ENCODE data around the gene SEC24A. TPM values are rescaled to one million over a fixed set of nuclear protein-coding genes. Genes with fewer than 3 reads are reported as not detected.
A peak's percentile ranks its signal among the peaks of the same experiment; 100 is the strongest.
"Not testable (repeated sequence)": the region's sequence is repeated elsewhere in the genome, so short reads cannot be mapped to it uniquely, and the experiment has no call there.

SEC24A gene
- total RNA-seq, 4 donors from 2014 or later, result 11.1 to 19.0 (median 13.5) TPM

DNA sequence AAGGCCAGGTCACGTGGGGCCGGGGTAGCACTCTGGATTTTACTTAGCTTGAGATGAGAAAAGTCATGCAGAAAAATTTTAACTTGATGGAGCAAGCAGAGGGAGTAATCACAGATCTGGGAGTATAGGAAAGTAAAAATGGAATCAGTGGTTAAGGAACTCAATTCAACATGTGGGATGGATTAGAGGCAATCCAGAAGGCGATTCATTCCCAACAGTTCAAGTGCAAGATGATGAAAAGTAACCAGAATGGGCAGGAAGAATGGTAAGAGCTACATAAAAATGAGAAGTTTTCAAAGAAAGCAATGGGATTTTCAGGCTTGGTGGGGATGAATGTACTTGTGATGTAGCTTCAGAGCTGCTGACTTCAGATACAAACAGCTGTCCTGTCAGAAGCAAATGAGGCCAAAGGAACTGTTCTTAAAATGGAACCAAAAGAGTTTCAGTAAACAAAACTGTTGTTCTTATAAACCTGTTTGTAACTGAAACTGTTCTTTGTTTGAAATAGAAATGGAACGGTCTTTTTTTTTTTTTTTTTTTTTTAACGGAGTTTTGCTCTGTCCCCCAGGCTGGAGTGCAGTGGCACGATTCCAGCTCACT lies 5.6 kb upstream of the SEC24A start:
- no peak for DNase-seq (ENCODE audit: low spot score in 2 of 2)
- TF ChIP-seq, protein P1, sequence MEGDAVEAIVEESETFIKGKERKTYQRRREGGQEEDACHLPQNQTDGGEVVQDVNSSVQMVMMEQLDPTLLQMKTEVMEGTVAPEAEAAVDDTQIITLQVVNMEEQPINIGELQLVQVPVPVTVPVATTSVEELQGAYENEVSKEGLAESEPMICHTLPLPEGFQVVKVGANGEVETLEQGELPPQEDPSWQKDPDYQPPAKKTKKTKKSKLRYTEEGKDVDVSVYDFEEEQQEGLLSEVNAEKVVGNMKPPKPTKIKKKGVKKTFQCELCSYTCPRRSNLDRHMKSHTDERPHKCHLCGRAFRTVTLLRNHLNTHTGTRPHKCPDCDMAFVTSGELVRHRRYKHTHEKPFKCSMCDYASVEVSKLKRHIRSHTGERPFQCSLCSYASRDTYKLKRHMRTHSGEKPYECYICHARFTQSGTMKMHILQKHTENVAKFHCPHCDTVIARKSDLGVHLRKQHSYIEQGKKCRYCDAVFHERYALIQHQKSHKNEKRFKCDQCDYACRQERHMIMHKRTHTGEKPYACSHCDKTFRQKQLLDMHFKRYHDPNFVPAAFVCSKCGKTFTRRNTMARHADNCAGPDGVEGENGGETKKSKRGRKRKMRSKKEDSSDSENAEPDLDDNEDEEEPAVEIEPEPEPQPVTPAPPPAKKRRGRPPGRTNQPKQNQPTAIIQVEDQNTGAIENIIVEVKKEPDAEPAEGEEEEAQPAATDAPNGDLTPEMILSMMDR (IDR thresholded peaks at IDR 0.05), result no peak
- no peak for TF ChIP-seq POLR2A (IDR thresholded peaks at IDR 0.05)
- no peak overlapping the region for H3K4me3 ChIP-seq (ENCODE audit: low read depth, poor library complexity, severe bottlenecking)
- intact Hi-C loops (cut with DNase I; ENCODE audit: low total_unique reads), result no loop called here
- WGBS, 2 donors, result 80 to 83% methylated on average over 6 of the region's 6 CpGs

DNA sequence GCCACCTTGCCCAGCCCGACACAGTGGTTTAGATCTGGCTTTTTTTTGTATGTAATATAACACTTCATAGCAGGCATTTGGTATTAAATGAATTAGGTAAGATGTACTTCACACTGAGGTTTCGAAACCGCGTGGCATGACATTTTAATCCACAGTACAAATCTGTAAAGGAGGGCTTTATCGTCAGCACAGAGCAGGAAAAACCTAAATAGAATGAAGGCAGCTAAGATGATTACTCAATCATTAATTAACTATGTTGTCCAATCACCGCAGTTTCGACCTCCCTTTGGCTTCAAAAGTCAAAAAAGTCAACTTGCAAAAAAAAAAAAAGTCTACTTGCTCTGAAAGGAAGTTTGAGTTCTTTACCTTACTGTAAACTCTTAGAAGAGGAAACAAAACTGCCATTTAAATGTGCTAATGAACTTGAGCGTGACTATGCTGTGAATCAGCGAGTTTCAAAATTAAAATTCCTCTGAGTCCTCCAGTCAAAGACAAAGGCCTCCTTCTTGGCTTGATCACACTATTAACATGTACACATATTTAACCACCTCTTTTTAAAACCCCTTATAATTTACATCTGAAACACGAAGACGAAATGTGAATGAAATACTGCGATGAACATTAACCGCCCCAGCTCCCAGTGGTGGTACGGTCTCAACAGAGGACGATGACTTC lies 698 bp upstream of the SEC24A start:
- intact Hi-C loops (cut with DNase I; ENCODE audit: low total_unique reads), result no loop called here
- TF ChIP-seq POLR2A (IDR thresholded peaks at IDR 0.05), result no peak
- TF ChIP-seq, protein P1 (IDR thresholded peaks at IDR 0.05), result no peak
- DNase-seq (ENCODE audit: low spot score in 2 of 2), result peak in 1 of 2 donors; percentile 19
- peak overlapping the region; percentile 90 for H3K4me3 ChIP-seq (ENCODE audit: low read depth, poor library complexity, severe bottlenecking)
- 4 to 5% methylated on average over 15 of the region's 15 CpGs for WGBS, 2 donors

DNA sequence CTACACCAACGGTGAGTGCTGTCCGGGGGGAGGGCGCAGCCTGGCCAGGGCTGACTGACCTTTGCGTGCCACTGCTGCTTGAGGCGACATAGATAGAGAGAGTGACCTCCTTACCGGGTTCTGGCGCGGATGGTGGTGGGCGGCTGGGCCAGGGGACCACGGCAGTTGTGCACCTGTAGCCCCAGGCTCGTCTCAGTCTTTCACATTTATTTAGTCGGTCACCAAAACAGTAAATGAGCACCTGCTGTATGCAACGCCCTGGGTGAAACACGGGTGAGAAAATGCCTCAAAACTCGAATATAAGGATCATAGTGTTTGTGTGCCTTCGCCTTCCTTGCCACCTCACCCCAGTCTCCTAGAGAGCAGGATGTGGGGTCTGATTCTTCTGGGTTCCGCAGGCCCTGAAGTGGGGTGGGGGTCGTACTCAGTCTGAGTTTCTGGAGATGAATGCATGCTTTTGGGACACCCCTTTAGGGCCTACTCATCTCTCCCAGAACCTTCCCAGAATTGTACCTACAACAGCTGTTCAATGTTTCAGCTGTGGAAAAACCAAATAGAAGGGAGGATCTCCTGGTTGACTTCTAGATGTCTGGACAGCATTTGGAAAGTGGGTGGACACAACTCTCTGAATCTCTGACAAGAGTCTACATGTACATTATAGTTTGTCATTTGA lies 714 bp downstream of the SEC24A start:
- intact Hi-C loops (cut with DNase I; ENCODE audit: low total_unique reads), result no loop called here
- H3K4me3 ChIP-seq (ENCODE audit: low read depth, poor library complexity, severe bottlenecking), result peak overlapping the region; percentile 90
- no peak for DNase-seq (ENCODE audit: low spot score in 2 of 2)
- TF ChIP-seq, protein P1 (IDR thresholded peaks at IDR 0.05), result no peak
- TF ChIP-seq POLR2A (IDR thresholded peaks at IDR 0.05), result no peak
- 0 to 1% methylated on average over 13 to 17 of the region's 18 CpGs for WGBS, 2 donors

DNA sequence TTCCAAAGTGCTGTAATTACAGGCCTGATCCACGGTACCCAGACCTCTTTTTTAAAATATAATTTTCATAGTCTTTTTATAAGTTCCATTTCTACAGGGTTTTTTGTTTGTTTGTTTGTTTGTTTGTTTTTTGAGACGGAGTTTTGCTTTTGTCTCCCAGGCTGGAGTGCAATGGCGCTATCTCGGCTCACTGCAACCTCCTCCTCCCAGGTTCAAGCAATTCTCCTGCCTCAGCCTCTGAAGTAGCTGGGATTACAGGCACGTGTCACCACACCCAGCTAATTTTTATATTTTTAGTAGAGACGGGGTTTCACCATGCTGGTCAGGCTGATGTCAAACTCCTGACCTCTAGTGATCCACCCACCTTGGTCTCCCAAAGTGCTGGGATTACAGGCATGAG lies 2.1 kb downstream of the SEC24A start:
- H3K4me3 ChIP-seq (ENCODE audit: low read depth, poor library complexity, severe bottlenecking); intact Hi-C loops (cut with DNase I; ENCODE audit: low total_unique reads); DNase-seq (ENCODE audit: low spot score in 2 of 2): not testable (repeated sequence)
- 59 to 71% methylated on average over 6 of the region's 6 CpGs for WGBS, 2 donors

DNA sequence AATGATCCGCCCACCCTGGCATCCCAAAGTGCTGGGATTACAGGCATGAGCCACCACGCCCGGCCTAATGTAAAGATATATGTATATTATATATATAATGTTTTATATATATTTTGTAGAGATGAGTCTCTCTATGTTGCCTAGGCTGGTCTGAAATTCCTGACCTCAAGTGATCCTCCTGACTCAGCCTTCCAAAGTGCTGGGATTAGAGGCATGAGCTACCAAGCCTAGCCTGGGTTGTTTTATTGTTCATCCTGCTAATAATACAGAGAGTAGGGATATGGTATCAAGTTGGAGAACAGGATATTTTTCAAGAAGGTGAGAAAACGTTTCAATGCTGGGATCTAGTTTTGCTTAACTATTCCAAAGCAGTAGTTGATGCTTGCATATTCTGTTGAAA lies 2.9 kb downstream of the SEC24A start:
- intact Hi-C loops (cut with DNase I; ENCODE audit: low total_unique reads), result no loop called here
- no peak overlapping the region for H3K4me3 ChIP-seq (ENCODE audit: low read depth, poor library complexity, severe bottlenecking)
- DNase-seq (ENCODE audit: low spot score in 2 of 2), result no peak
- WGBS, 2 donors, result 81 to 83% methylated on average over 4 of the region's 4 CpGs
- TF ChIP-seq, protein P1 (IDR thresholded peaks at IDR 0.05), result no peak
- TF ChIP-seq POLR2A (IDR thresholded peaks at IDR 0.05), result no peak

DNA sequence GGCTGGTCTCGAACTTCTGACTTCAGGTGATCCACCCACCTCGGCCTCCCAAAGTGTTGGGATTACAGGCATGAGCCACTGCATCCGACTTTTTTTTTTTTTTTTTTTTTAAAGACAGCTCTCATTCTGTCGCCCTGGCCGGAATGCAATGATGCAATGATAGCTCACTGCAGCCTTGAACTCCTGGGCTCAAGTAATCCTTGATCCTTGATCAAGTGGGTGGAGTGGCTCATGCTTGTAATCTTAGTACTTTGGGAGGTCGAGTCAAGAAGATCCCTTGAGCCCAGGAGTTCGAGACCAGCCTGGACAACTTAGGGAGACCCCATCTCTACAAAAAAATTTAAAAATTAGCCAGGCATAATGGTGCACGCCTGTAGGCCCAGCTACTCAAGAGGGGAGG lies 8.1 kb downstream of the SEC24A start:
- H3K4me3 ChIP-seq (ENCODE audit: low read depth, poor library complexity, severe bottlenecking), result no peak overlapping the region
- intact Hi-C loops (cut with DNase I; ENCODE audit: low total_unique reads), result no loop called here
- 92 to 94% methylated on average over 8 of the region's 8 CpGs for WGBS, 2 donors
- TF ChIP-seq, protein P1 (IDR thresholded peaks at IDR 0.05), result no peak
- no peak for TF ChIP-seq POLR2A (IDR thresholded peaks at IDR 0.05)
- DNase-seq (ENCODE audit: low spot score in 2 of 2), result no peak

All from lower leg skin (tissue), 4 donors.